CD14-positive monocyte (primary cell): ENCODE measurements around the gene SMAD3. TPM values are rescaled to one million over a fixed set of nuclear protein-coding genes. Genes with fewer than 3 reads are reported as not detected.

Source experiments
- DNase-seq, 3 donors: peaks; one replicate each; pipeline ENCODE4 v3.0.0-alpha.2; 2011 to 2022
- H2AFZ ChIP-seq: 2 replicates; pipeline ENCODE4 v1.6.0; 2012; ENCODE audit warnings: mild to moderate bottlenecking, low read depth, low read length, inconsistent platforms; ENCODE audit not compliant: insufficient read depth, poor library complexity, severe bottlenecking
- H3K27ac ChIP-seq, 2 donors: 1 replicate in 1 of 2; 2 replicates in 1 of 2; pipeline ENCODE4 v1.5.1; 2012 to 2013; ENCODE audit warnings: low read length in 2 of 2, control low read depth in 1 of 2, inconsistent platforms in 1 of 2, low read depth in 1 of 2, mild to moderate bottlenecking in 1 of 2
- H3K27me3 ChIP-seq, 2 donors: one replicate each; pipeline versions ENCODE4 v1.6.0 to v1.6.1; 2011 to 2013; ENCODE audit warnings: low read length in 2 of 2; ENCODE audit not compliant: control insufficient read depth in 2 of 2, insufficient read depth in 2 of 2
- H3K36me3 ChIP-seq, 2 donors: replicated peaks in 1 of 2; 1 replicate in 1 of 2; 2 replicates in 1 of 2; pipeline versions ENCODE4 v1.5.1 to v1.6.1; 2012 to 2013; ENCODE audit warnings: low read length in 2 of 2, control low read depth in 1 of 2, inconsistent platforms in 1 of 2, mild to moderate bottlenecking in 1 of 2; ENCODE audit not compliant: insufficient read depth in 2 of 2, control insufficient read depth in 1 of 2
- H3K4me1 ChIP-seq, 2 donors: 1 replicate in 1 of 2; 2 replicates in 1 of 2; pipeline versions ENCODE4 v1.5.1 to v1.6.1; 2012 to 2013; ENCODE audit warnings: low read length in 2 of 2, control low read depth in 1 of 2, inconsistent platforms in 1 of 2, mild to moderate bottlenecking in 1 of 2, moderate library complexity in 1 of 2; ENCODE audit not compliant: insufficient read depth in 2 of 2, control insufficient read depth in 1 of 2
- H3K4me2 ChIP-seq: replicated peaks from 2 replicates; pipeline ENCODE3; 2012; ENCODE audit warnings: low read length, moderate library complexity, mild to moderate bottlenecking; ENCODE audit not compliant: poor library complexity, severe bottlenecking; ENCODE audit errors: extremely low read depth
- H3K4me3 ChIP-seq, 3 experiments: fragments of 200-600 bp in 1 of 3; sonication (generic) in 1 of 3; replicated peaks in 1 of 3; 1 replicate in 2 of 3; 2 replicates in 1 of 3; pipeline ENCODE4 v1.5.1; 2011 to 2013; ENCODE audit warnings: low read length in 3 of 3, mild to moderate bottlenecking in 3 of 3, control low read depth in 2 of 3, low read depth in 2 of 3, inconsistent platforms in 1 of 3, moderate library complexity in 1 of 3
- H3K79me2 ChIP-seq: 2 replicates; pipeline ENCODE4 v1.6.0; 2012; ENCODE audit warnings: mild to moderate bottlenecking, control low read depth, inconsistent platforms, low read length, moderate library complexity; ENCODE audit not compliant: insufficient read depth
- H3K9ac ChIP-seq: 2 replicates; pipeline ENCODE4 v1.6.0; 2017; ENCODE audit warnings: low read length, mild to moderate bottlenecking; ENCODE audit not compliant: insufficient read depth, poor library complexity, severe bottlenecking
- H3K9me3 ChIP-seq, 2 donors: replicated peaks in 1 of 2; 1 replicate in 1 of 2; 2 replicates in 1 of 2; pipeline versions ENCODE4 v1.5.1 to v1.6.1; 2012 to 2013; ENCODE audit warnings: low read length in 2 of 2, control low read depth in 1 of 2; ENCODE audit not compliant: control insufficient read depth in 1 of 2, insufficient read depth in 1 of 2
- H4K20me1 ChIP-seq: 2 replicates; pipeline ENCODE4 v1.6.0; 2012; ENCODE audit warnings: mild to moderate bottlenecking, low read length, control low read depth, moderate library complexity; ENCODE audit not compliant: insufficient read depth
- H3K27ac Mint-ChIP-seq, 7 donors: one replicate each; pipeline ENCODE4 v1.8.0; 2020; ENCODE audit warnings: mild to moderate bottlenecking in 7 of 7, mixed read lengths in 7 of 7, moderate library complexity in 6 of 7, inconsistent platforms in 2 of 7
- H3K27me3 Mint-ChIP-seq, 3 donors: one replicate each; pipeline ENCODE4 v1.8.0; 2021 to 2022; ENCODE audit warnings: low read depth in 3 of 3, mild to moderate bottlenecking in 3 of 3, mixed read lengths in 3 of 3, moderate library complexity in 3 of 3, inconsistent platforms in 1 of 3
- H3K36me3 Mint-ChIP-seq, 2 donors: one replicate each; pipeline ENCODE4 v1.8.0; 2020; ENCODE audit warnings: mixed read lengths in 2 of 2, inconsistent platforms in 1 of 2, mild to moderate bottlenecking in 1 of 2
- H3K4me1 Mint-ChIP-seq: one replicate; pipeline ENCODE4 v1.8.0; 2020; ENCODE audit warnings: mild to moderate bottlenecking, mixed read lengths
- H3K4me3 Mint-ChIP-seq, 2 donors: one replicate each; pipeline ENCODE4 v1.8.0; 2020; ENCODE audit warnings: mild to moderate bottlenecking in 2 of 2, mixed read lengths in 2 of 2, moderate library complexity in 1 of 2
- H3K9me3 Mint-ChIP-seq, 7 donors: one replicate each; pipeline ENCODE4 v1.8.0; 2020 to 2022; ENCODE audit warnings: mixed read lengths in 7 of 7, mild to moderate bottlenecking in 6 of 7, moderate library complexity in 6 of 7, inconsistent platforms in 2 of 7
- WGBS: methylation state at CpG from one replicate; pipeline ENCODE4 v1.1.5; 2013; ENCODE audit warnings: missing lambda C conversion rate; ENCODE audit not compliant: insufficient coverage; 5-methylcytosine and 5-hydroxymethylcytosine counted together
- intact Hi-C, 2 donors: fragments of 100-400 bp; cut with micrococcal nuclease; formaldehyde crosslinking; loops; one replicate each; pipeline versions ENCODE4 v1.15.0 to v1.15.1; 2023
- polyA plus RNA-seq, 3 donors: library from polyadenylated mRNA; depleted of rRNA in 1 of 3; unstranded in 2 of 3; stranded (reverse) in 1 of 3; fragments of 300-500 nt in 2 of 3; fragments of >200 nt in 1 of 3; fragmentation: Illumina TruSeq in 2 of 3; gene quantifications; 1 replicate in 2 of 3; 2 replicates in 1 of 3; pipeline ENCODE4 v1.2.3, GENCODE V29; 2012 to 2021
- TF ChIP-seq, protein P1 (sequence below): fragments of 200-600 bp; IDR thresholded peaks from one replicate; pipeline ENCODE4 v1.8.0; 2022; ENCODE audit warnings: antibody characterized with exemption, mild to moderate bottlenecking

SMAD3 gene
- polyA plus RNA-seq, 3 donors = 4.4 to 41.7 (median 5.4) TPM

- H3K4me3 ChIP-seq = no peak overlapping the region
- no peaks in the 10 kb centered on the region for H4K20me1 ChIP-seq
- no peak overlapping the region for H3K27ac Mint-ChIP-seq
- peaks cover 0 to 20% of the 10 kb centered on the region in 2 donors for H3K27me3 ChIP-seq
- intact Hi-C loops = no loop called here
- no peaks in the 10 kb centered on the region for H3K79me2 ChIP-seq
- H3K4me2 ChIP-seq = no peak overlapping the region
- no peak overlapping the region for H3K27ac ChIP-seq
- H3K9me3 ChIP-seq = no peaks in the 10 kb centered on the region
- H3K27me3 Mint-ChIP-seq = peaks cover 8 to 16% (median 11%) of the 10 kb centered on the region in 3 donors
- H2AFZ ChIP-seq = no peak overlapping the region
- H3K9me3 Mint-ChIP-seq = peaks cover 0 to 3% (median 0%) of the 10 kb centered on the region in 7 donors
- H3K36me3 Mint-ChIP-seq = peaks cover 0 to 3% of the 10 kb centered on the region in 2 donors
- 63% methylated on average over 3 of the region's 3 CpGs for WGBS
- DNase-seq = no peak
- H3K36me3 ChIP-seq = no peaks in the 10 kb centered on the region
- TF ChIP-seq, protein P1, sequence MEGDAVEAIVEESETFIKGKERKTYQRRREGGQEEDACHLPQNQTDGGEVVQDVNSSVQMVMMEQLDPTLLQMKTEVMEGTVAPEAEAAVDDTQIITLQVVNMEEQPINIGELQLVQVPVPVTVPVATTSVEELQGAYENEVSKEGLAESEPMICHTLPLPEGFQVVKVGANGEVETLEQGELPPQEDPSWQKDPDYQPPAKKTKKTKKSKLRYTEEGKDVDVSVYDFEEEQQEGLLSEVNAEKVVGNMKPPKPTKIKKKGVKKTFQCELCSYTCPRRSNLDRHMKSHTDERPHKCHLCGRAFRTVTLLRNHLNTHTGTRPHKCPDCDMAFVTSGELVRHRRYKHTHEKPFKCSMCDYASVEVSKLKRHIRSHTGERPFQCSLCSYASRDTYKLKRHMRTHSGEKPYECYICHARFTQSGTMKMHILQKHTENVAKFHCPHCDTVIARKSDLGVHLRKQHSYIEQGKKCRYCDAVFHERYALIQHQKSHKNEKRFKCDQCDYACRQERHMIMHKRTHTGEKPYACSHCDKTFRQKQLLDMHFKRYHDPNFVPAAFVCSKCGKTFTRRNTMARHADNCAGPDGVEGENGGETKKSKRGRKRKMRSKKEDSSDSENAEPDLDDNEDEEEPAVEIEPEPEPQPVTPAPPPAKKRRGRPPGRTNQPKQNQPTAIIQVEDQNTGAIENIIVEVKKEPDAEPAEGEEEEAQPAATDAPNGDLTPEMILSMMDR = no peak
- no peak overlapping the region for H3K9ac ChIP-seq
- no peak overlapping the region for H3K4me3 Mint-ChIP-seq
- H3K4me1 Mint-ChIP-seq = peaks cover 26% of the 10 kb centered on the region
- peaks cover 27 to 38% of the 10 kb centered on the region in 2 donors for H3K4me1 ChIP-seq
These were observed 32.8 kb upstream of the SMAD3 start for GRCh38 chr15:67032608-67033007.

GRCh38 chr15:67033012-67033411 is 32.4 kb upstream of the SMAD3 start:
- Mint-ChIP-seq H3K9me3 (peaks cover 0 to 3% (median 0%) of the 10 kb centered on the region in 7 donors), H3K4me1 (peaks cover 24% of the 10 kb centered on the region), H3K27me3 (peaks cover 8 to 16% (median 11%) of the 10 kb centered on the region in 3 donors), H3K4me3 (no peak overlapping the region), H3K36me3 (peaks cover 2 to 3% of the 10 kb centered on the region in 2 donors), H3K27ac (peak overlapping the region in 5 of 7 donors; percentile 55 to 83 (median 79))
- peak; percentile 60 to 81 (median 62) for DNase-seq
- Histone ChIP-seq H3K27ac (no peak overlapping the region), H3K4me2 (peak overlapping the region; percentile 68), H3K9me3 (no peaks in the 10 kb centered on the region), H2AFZ (peak overlapping the region; percentile 76), H3K9ac (no peak overlapping the region), H4K20me1 (no peaks in the 10 kb centered on the region), H3K4me1 (peaks cover 23 to 34% of the 10 kb centered on the region in 2 donors), H3K27me3 (peaks cover 0 to 20% of the 10 kb centered on the region in 2 donors), H3K36me3 (no peaks in the 10 kb centered on the region), H3K4me3 (peak overlapping the region in 2 of 3 experiments; percentile 11 to 65), H3K79me2 (no peaks in the 10 kb centered on the region)
- TF ChIP-seq, protein P1 = no peak
- 8% methylated on average over 3 of the region's 12 CpGs for WGBS
- intact Hi-C loops = no loop called here
